Heart left ventricle (tissue), 16 donors: ENCODE measurements around the gene AGPAT4. TPM values are rescaled to one million over a fixed set of nuclear protein-coding genes. Genes with fewer than 3 reads are reported as not detected.

Experiments
- ATAC-seq, 4 donors: fragments of 200-7000 bp; cut with Tn5 transposase; one replicate each; pipeline ENCODE4 v1.9.1; 2020 to 2022; ENCODE audit warnings: moderate library complexity in 4 of 4, mild to moderate bottlenecking in 3 of 4, moderate number of reproducible peaks in 1 of 4
- DNase-seq, 5 donors: peaks; one replicate each; pipeline ENCODE4 v3.0.0-alpha.2; 2020
- H3K27ac ChIP-seq, 12 donors: fragments of 200-600 bp; sonication (generic) in 4 of 12; one replicate each; pipeline versions ENCODE4 v1.5.0 to v1.8.0; 2016 to 2022; ENCODE audit warnings: mild to moderate bottlenecking in 2 of 12
- H3K27me3 ChIP-seq, 9 donors: fragments of 200-600 bp; sonication (generic) in 2 of 9; one replicate each; pipeline versions ENCODE4 v1.5.1 to v1.8.0; 2016 to 2022; ENCODE audit warnings: mild to moderate bottlenecking in 3 of 9
- H3K36me3 ChIP-seq, 9 donors: fragments of 200-600 bp; sonication (generic) in 2 of 9; one replicate each; pipeline versions ENCODE4 v1.5.0 to v1.8.0; 2018 to 2022; ENCODE audit warnings: mild to moderate bottlenecking in 2 of 9
- H3K4me1 ChIP-seq, 12 donors: fragments of 200-600 bp; sonication (generic) in 4 of 12; one replicate each; pipeline versions ENCODE4 v1.5.0 to v1.8.0; 2016 to 2022; ENCODE audit warnings: mild to moderate bottlenecking in 3 of 12
- H3K4me3 ChIP-seq, 12 donors: fragments of 200-600 bp; sonication (generic) in 4 of 12; one replicate each; pipeline versions ENCODE4 v1.5.0 to v1.8.0; 2017 to 2022; ENCODE audit warnings: mild to moderate bottlenecking in 9 of 12, moderate library complexity in 4 of 12
- H3K9me3 ChIP-seq, 12 donors: fragments of 200-600 bp; sonication (generic) in 4 of 12; one replicate each; pipeline versions ENCODE4 v1.5.0 to v1.8.0; 2016 to 2022; ENCODE audit warnings: mild to moderate bottlenecking in 1 of 12
- POLR2A ChIP-seq, 2 donors: fragments of 450-650 bp; IDR thresholded peaks; one replicate each; pipeline ENCODE4 v1.6.1; 2017; ENCODE audit warnings: antibody characterized with exemption in 2 of 2, mild to moderate bottlenecking in 2 of 2, moderate library complexity in 2 of 2
- WGBS, 4 donors: extraction: QIAGEN DNeasy Blood & Tissue Kit in 2 of 4; methylation state at CpG; one replicate each; pipeline versions ENCODE4 v1.1.5 to v1.1.7; 2013 to 2018; 5-methylcytosine and 5-hydroxymethylcytosine counted together
- intact Hi-C, 10 donors: fragments of 100-400 bp; cut with DNase I; formaldehyde crosslinking; loops; one replicate each; pipeline versions ENCODE4 v1.11.1 to v1.14.2; 2022
- polyA plus RNA-seq, 2 donors: library from polyadenylated mRNA; stranded (reverse); fragments of 200-250 nt; gene quantifications; one replicate each; pipeline ENCODE4 v1.2.3, GENCODE V29; 2013
- total RNA-seq, 9 donors: library from RNA; depleted of rRNA in 2 of 9; stranded (reverse); fragments of >200 nt in 2 of 9; fragmentation: NEBNext Ultra II Directional in 3 of 9; extraction: Animal tissue kit (Norgen Biotek cat#: 25700) in 3 of 9; gene quantifications; one replicate each; pipeline versions ENCODE4 v1.1.0 to v1.2.4, GENCODE V29; 2016 to 2023
- TF ChIP-seq, protein P1 (sequence below), 12 donors: fragments of 200-600 bp; sonication (generic) in 4 of 12; IDR thresholded peaks; one replicate each; pipeline versions ENCODE4 v1.5.0 to v1.8.0; 2018 to 2022; ENCODE audit warnings: antibody characterized with exemption in 12 of 12, mild to moderate bottlenecking in 5 of 12
- donor health status: ischemic (EF 13 %, LVEDD 7.1; RV severe dilation, severe dysfunction).
- donor health status: healthy with polysubstance abuse.
- donor health status: DM: no; HTN: yes; CAD: no.
- donor health status: DM: no; HTN: no; CAD: no.
- donor health status: ischemic (EF 25% LVEDD 6.9; RV normal size, moderate dysfunction).
- donor health status: ischemic (EF 25% LVEDD 5.7; RV mildly dilated, moderate dysfunction).
- donor health status: healthy.
- donor health status: DM: yes; HTN: yes; CAD: no.
- donor health status: ischemic (EF 35%, LVEDD 5.7; RV mildly dilated, moderate dysfunction).
- donor health status: nonischemic (EF 11% LVEDD 7.7; RV severe dilation, severe dysfunction).
- donor health status: DM: yes; HTN: yes; CAD: no.
- donor health status: PGD.
- donor health status: ischemic (EF 29% LVEDD 5.4; RV normal size, mild dysfunction).
- donor health status: nonischemic (EF 23%, LVEDD 6.1; RV moderate dilation, normal function).

The AGPAT4 gene
- total and polyA plus RNA-seq, 11 donors: 0.83 to 5.0 (median 1.8) TPM

DNA sequence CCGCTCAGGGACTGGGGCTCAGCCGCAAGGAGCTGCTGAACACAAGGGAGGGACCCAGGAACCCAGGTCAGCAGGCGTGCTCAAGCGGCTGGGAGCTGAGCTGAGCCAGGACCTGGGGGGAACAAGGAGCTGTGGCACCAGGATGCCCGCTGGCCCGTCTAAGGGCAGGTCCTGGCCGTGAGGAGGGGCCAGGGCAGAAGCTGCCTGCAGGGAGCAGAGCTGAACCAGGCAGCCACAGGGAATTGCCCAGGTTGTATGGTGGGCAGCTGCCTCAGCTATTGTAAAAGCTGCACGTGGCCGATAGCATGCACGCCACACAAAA lies 133.3 kb downstream of the AGPAT4 start:
- no peak for TF ChIP-seq POLR2A (IDR thresholded peaks at IDR 0.05)
- TF ChIP-seq, protein P1, sequence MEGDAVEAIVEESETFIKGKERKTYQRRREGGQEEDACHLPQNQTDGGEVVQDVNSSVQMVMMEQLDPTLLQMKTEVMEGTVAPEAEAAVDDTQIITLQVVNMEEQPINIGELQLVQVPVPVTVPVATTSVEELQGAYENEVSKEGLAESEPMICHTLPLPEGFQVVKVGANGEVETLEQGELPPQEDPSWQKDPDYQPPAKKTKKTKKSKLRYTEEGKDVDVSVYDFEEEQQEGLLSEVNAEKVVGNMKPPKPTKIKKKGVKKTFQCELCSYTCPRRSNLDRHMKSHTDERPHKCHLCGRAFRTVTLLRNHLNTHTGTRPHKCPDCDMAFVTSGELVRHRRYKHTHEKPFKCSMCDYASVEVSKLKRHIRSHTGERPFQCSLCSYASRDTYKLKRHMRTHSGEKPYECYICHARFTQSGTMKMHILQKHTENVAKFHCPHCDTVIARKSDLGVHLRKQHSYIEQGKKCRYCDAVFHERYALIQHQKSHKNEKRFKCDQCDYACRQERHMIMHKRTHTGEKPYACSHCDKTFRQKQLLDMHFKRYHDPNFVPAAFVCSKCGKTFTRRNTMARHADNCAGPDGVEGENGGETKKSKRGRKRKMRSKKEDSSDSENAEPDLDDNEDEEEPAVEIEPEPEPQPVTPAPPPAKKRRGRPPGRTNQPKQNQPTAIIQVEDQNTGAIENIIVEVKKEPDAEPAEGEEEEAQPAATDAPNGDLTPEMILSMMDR (IDR thresholded peaks at IDR 0.05): no peak
- H3K27me3 ChIP-seq: no peaks in the 10 kb centered on the region
- no peak for DNase-seq
- no peak overlapping the region for H3K4me3 ChIP-seq
- H3K9me3 ChIP-seq: no peaks in the 10 kb centered on the region
- peaks cover 0 to 33% (median 12%) of the 10 kb centered on the region in 9 donors for H3K36me3 ChIP-seq
- WGBS, 4 donors: 82 to 97% (median 92%) methylated on average over 3 to 10 of the region's 10 CpGs
- peaks cover 0 to 10% (median 0%) of the 10 kb centered on the region in 12 donors for H3K4me1 ChIP-seq
- no peak overlapping the region for H3K27ac ChIP-seq
- ATAC-seq: no peak
- intact Hi-C loops: loop anchor here in 1 of 10 donors (10.0 kb wide), 1 partner anchor 234 kb away; no protein-coding TSS in a partner anchor

DNA sequence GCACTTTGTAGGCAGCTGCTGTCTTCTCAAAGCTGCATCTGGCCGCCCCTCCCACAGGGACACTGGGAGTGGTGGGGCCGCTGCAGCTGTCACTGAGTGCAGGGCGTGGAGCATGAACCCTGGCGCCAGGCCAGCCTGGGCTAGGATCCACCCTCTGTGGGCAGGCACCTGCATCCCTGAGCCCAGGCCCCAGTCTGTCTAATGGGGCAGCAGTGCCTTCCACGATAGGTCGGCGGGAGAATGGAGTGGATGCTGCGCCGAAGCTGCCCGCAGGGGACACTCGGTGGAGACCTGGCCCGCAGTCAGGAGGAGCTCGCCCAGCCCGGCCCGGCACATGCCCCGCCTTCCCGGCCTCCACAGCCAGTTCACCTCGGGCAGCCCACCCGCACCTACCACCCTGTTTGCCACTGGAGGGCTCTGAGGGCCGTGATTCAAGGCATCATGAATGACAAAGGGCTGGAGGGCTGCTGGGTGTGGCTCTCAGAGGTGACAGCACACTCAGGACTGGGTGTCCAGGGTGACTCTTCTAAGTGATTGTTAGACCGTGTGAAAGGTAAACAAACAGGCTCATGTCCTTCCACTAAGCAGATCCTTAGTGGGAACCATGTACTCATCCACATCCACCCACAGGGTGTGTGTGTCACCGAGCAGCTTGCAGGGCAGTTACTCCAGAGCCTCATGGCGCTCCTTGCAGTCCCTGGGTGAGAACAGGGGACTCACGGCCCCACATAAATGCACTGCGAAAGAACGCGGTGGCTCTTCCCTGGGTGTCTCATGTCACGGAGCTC lies 133.9 kb downstream of the AGPAT4 start:
- Histone ChIP-seq H3K36me3 (peaks cover 0 to 33% (median 15%) of the 10 kb centered on the region in 9 donors), H3K27me3 (no peaks in the 10 kb centered on the region), H3K9me3 (no peaks in the 10 kb centered on the region), H3K4me1 (peaks cover 0 to 10% (median 0%) of the 10 kb centered on the region in 12 donors), H3K4me3 (no peak overlapping the region), H3K27ac (no peak overlapping the region)
- 51 to 94% (median 91%) methylated on average over 9 to 28 of the region's 28 CpGs for WGBS, 4 donors
- ATAC-seq (peak in 3 of 4 donors; percentile 38 to 55 (median 40)), DNase-seq (peak in 1 of 5 donors; percentile 56)
- TF ChIP-seq, protein P1 (IDR thresholded peaks at IDR 0.05): no peak
- no peak for TF ChIP-seq POLR2A (IDR thresholded peaks at IDR 0.05)
- intact Hi-C loops: loop anchor here in 1 of 10 donors (10.0 kb wide), 1 partner anchor 235 kb away; no protein-coding TSS in a partner anchor

DNA sequence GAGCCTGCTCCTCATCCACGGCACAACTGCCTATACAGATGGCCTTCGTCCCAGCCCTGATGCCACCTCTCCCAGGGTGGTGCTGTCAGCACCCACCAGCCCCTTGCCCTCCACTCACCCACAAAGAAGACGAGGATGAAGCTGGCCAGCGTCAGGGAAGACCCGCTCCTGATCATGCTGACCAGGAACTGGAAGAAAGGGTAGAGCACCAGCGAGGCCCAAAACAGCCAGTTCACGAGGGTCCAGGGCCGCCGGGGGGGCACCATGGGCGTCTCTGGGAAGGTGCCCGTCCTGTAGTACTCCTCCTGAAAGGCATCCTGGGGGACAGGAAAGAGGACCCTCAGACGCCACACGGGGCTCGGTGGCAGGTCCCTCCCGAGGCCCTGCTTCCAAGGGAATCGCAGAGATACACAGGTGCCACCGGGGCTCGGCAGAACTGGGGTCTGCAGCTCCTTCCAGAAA lies 134.5 kb downstream of the AGPAT4 start:
- intact Hi-C loops: no loop called here
- no peak for DNase-seq
- H3K36me3 ChIP-seq: peaks cover 0 to 33% (median 15%) of the 10 kb centered on the region in 9 donors

More for the DNA sequence above, 134.5 kb downstream of the AGPAT4 start:
- TF ChIP-seq POLR2A (IDR thresholded peaks at IDR 0.05): no peak
- TF ChIP-seq, protein P1 (IDR thresholded peaks at IDR 0.05): no peak
- Histone ChIP-seq H3K27me3 (no peaks in the 10 kb centered on the region), H3K4me3 (no peak overlapping the region), H3K9me3 (no peaks in the 10 kb centered on the region), H3K27ac (no peak overlapping the region), H3K4me1 (peaks cover 0 to 10% (median 0%) of the 10 kb centered on the region in 12 donors)
- WGBS, 4 donors: 75 to 96% (median 93%) methylated on average over 10 to 18 of the region's 18 CpGs
- ATAC-seq: no peak
